ENCODE measurements around the gene ZNF584.

Gene ZNF584

GRCh38 chr19:58385313-58385890 lies 23.0 kb upstream of the ZNF584 start:
- TF ChIP-seq PKNOX1 (IDR thresholded peaks at IDR 0.05) (no peak), LEF1 (IDR thresholded peaks at IDR 0.05; ENCODE audit: borderline replicate concordance) (no peak), HDGF (IDR thresholded peaks at IDR 0.05; ENCODE audit: borderline replicate concordance) (no peak), FOXK2 (IDR thresholded peaks at IDR 0.05) (no peak), FOXM1 (IDR thresholded peaks at IDR 0.05; ENCODE audit: borderline replicate concordance) (no peak)
- ChIA-PET POLR2A (interaction anchor here (2.0 to 3.5 kb wide), 2 partner anchors 22 to 170 kb away, joined by 6 to 21 read pairs; partner anchors contain the start of genes CHMP2A and ZNF497), CTCF (no interaction called here)
- DNase-seq (ENCODE audit: extremely low spot score), result no peak

DNA sequence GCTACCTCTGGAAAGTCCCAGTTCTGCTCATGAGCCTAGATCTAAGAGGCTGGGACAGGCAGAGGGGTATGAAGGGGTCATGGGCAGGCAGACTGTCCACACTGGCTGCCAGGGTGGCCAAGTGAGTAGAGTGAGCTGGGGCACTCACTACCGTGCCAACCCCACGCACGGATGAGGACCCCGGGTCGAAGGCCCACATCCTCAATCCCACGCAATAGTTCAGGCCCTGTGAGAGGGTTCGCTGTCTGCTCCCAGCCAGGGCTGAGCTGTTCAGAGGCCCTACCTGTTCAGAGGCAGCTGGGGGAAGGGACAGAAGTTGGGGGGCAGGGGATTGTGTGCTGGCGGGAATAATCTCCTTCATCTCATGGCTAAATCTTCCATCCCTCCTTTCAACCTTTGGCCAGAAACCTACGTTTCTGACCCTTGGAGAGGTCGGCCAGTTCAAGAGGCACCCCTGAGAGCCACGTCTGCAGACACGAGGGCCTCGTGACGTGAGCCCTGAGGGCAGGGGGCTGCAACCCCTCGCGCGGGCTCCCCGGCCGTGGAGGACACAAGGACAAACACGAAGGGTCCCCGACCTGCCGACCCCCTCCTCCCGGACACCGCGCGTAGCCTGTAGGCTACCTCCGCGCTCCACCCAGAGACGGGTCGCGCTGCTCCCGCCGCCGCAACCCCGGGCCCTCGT lies 22.4 kb upstream of the ZNF584 start:
- ChIA-PET CTCF (no interaction called here), POLR2A (interaction anchor here (0.7 to 3.5 kb wide), 3 partner anchors 12 to 169 kb away, joined by 3 to 21 read pairs (median 6); partner anchors contain the start of genes CHMP2A and ZNF497)
- DNase-seq (ENCODE audit: extremely low spot score), result no peak
- TF ChIP-seq ELF4 (IDR thresholded peaks at IDR 0.05) (no peak), FOXM1 (IDR thresholded peaks at IDR 0.05; ENCODE audit: borderline replicate concordance) (no peak), SUZ12 (IDR thresholded peaks at IDR 0.05) (no peak), NFRKB (IDR thresholded peaks at IDR 0.05) (no peak), HDGF (IDR thresholded peaks at IDR 0.05; ENCODE audit: borderline replicate concordance) (no peak), LEF1 (IDR thresholded peaks at IDR 0.05; ENCODE audit: borderline replicate concordance) (no peak), PKNOX1 (IDR thresholded peaks at IDR 0.05) (no peak), BHLHE40 (IDR thresholded peaks at IDR 0.05; ENCODE audit: borderline replicate concordance) (no peak), CTBP1 (IDR thresholded peaks at IDR 0.05; ENCODE audit: borderline replicate concordance) (no peak), SP1 (IDR thresholded peaks at IDR 0.05) (no peak), FOXK2 (IDR thresholded peaks at IDR 0.05) (no peak), ARNT (IDR thresholded peaks at IDR 0.05) (no peak)

DNA sequence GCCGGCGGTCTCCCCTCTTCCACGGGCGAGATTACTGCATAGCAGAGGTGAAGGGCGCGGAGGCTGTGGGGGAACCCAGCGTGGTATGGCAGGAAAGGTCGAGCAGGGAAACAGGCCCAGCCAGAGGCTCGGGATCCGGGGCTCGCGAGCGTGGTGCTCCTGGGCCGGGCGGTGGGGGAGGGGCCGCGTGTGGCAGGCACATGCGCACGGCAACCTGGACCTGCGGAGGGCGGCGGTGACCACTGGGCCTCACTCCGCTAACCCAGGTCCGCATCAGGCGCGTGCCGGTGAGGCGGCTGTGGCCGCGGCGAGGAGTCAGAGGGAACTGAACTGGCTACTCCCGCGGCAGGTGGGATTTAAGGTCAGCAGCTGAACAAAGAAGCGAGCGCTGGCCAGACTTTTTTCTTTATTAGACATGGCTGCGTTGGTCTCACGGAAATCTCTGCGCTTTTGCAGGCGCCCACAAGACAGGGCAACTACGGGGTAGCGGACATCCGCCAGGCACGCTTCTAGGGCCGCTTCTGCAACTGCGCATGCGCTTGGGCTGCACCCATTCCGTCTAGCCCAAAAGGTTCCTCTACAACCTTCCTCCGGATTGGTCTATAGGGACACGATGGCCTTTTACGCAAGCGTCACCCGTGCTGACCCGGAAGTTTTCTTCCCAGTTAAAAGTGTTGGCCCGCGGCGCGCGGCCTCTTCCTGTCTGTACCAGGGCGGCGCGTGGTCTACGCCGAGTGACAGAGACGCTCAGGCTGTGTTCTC lies 21.7 kb upstream of the ZNF584 start, which contains the start of gene RPS5:
Gene RPS5, plus strand, starts transcription at position 694 of the 762 bp plus-strand sequence. CDS start 869 bp downstream, outside the sequence.
- peak; percentile 98 for DNase-seq (ENCODE audit: extremely low spot score)
- ChIA-PET POLR2A (interaction anchor here (0.7 to 3.5 kb wide), 4 partner anchors 13 to 169 kb away, joined by 3 to 21 read pairs (median 4); partner anchors contain the start of genes CHMP2A, ZNF497 and ZNF584), CTCF (no interaction called here)
- TF ChIP-seq L3MBTL2 (conservative IDR thresholded peaks at IDR 0.05), result peak; percentile 92
- no peak for TF ChIP-seq FOXK2 (IDR thresholded peaks at IDR 0.05)
- peak; percentile 94 for TF ChIP-seq ELF4 (IDR thresholded peaks at IDR 0.05)

DNA sequence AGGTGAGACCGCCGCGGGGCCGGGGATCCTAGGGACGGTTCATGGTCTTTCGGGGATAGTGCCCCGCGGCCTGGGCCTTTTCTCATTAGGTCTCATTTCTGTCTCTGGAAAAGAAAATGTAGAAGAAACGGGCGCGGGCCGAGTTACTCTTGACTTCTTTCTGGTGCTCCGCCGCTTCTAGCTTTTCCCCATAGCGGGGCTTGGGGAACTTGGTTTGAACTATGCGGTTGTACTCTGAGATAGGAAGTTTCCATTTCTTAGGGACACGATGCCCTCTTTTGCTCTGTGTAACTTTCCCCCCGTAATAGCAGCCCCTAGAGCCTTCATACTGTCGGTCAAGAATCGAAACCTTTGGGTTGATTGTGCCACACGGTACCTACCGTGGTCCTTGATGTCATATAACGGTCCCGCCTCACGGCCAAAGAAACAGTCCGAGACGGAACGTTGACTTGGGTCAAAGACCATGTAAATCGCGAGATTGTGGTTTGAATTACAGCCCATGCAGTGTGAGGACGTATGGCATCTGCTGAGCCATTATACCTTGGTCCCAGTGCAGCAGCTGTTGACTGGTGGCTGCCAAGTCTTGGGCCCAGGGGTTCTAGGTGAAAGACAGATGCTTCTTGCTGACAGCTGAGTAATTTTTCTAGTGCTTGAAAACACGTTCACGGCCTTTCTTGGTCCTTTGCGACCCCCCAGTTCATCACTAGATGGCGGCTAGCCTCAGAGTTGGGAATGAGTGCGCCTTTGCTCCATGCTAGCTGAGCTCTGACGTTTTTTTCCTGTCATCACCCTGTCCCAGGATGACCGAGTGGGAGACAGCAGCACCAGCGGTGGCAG lies 20.9 kb upstream of the ZNF584 start:
- DNase-seq (ENCODE audit: extremely low spot score), result no peak
- TF ChIP-seq CTBP1 (IDR thresholded peaks at IDR 0.05; ENCODE audit: borderline replicate concordance) (no peak), ELF4 (IDR thresholded peaks at IDR 0.05) (no peak), FOXA1 (IDR thresholded peaks at IDR 0.05) (no peak), LEF1 (IDR thresholded peaks at IDR 0.05; ENCODE audit: borderline replicate concordance) (no peak), TARDBP (IDR thresholded peaks at IDR 0.05) (no peak), HDGF (IDR thresholded peaks at IDR 0.05; ENCODE audit: borderline replicate concordance) (no peak), SUZ12 (IDR thresholded peaks at IDR 0.05) (no peak), PKNOX1 (IDR thresholded peaks at IDR 0.05) (no peak)
- ChIA-PET CTCF (interaction anchor here (0.6 kb wide), 1 partner anchor 141 kb away, joined by 3 read pairs; no protein-coding TSS in a partner anchor), POLR2A (interaction anchor here (0.6 to 3.5 kb wide), 5 partner anchors 16 to 194 kb away, joined by 3 to 21 read pairs (median 4); partner anchors contain the start of genes ZNF497 and ZNF584)

DNA sequence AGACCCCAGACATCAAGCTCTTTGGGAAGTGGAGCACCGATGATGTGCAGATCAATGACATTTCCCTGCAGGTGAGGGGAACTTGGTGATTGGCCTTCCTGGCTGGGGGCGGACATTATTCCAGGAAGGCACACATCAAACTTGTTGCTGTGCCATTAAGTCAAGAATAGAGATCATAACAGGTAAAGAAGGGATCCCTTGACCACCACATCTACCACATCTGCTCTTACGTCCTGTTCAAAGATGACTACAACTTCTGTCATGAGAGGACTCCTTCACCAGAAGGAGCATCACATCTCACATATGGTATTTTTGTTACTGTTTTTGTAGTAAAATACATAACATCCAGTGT lies 20.3 kb upstream of the ZNF584 start:
- POLR2A ChIA-PET, result interaction anchor here (0.9 to 3.5 kb wide), 3 partner anchors 25 to 194 kb away, joined by 3 to 21 read pairs (median 4); partner anchors contain the start of gene ZNF497
- CTCF ChIA-PET, result no interaction called here
- TF ChIP-seq BHLHE40 (IDR thresholded peaks at IDR 0.05; ENCODE audit: borderline replicate concordance), result no peak
- no peak for TF ChIP-seq SUZ12 (IDR thresholded peaks at IDR 0.05)
- no peak for TF ChIP-seq ARNT (IDR thresholded peaks at IDR 0.05)
- no peak for TF ChIP-seq FOXK2 (IDR thresholded peaks at IDR 0.05)
- TF ChIP-seq FOXM1 (IDR thresholded peaks at IDR 0.05; ENCODE audit: borderline replicate concordance), result no peak
- TF ChIP-seq ELF4 (IDR thresholded peaks at IDR 0.05), result no peak
- no peak for TF ChIP-seq FOXA1 (IDR thresholded peaks at IDR 0.05)
- TF ChIP-seq L3MBTL2 (conservative IDR thresholded peaks at IDR 0.05), result no peak
- no peak for TF ChIP-seq SP1 (IDR thresholded peaks at IDR 0.05)
- TF ChIP-seq PKNOX1 (IDR thresholded peaks at IDR 0.05), result no peak
- TF ChIP-seq LEF1 (IDR thresholded peaks at IDR 0.05; ENCODE audit: borderline replicate concordance), result no peak
- TF ChIP-seq HDGF (IDR thresholded peaks at IDR 0.05; ENCODE audit: borderline replicate concordance), result no peak
- TF ChIP-seq ZNF384 (IDR thresholded peaks at IDR 0.05), result no peak
- no peak for TF ChIP-seq TARDBP (IDR thresholded peaks at IDR 0.05)
- TF ChIP-seq NFRKB (IDR thresholded peaks at IDR 0.05), result no peak
- TF ChIP-seq CTBP1 (IDR thresholded peaks at IDR 0.05; ENCODE audit: borderline replicate concordance), result no peak
- no peak for DNase-seq (ENCODE audit: extremely low spot score)

Measured in HEK293T (cell line).